Nephron progenitor cell (in vitro differentiated cells): Measurements from ENCODE around the gene TBCE.

ENCODE experiments used
- DNase-seq: peaks from one replicate; pipeline ENCODE4 v3.0.0; 2021
- H3K27ac Mint-ChIP-seq: 2 replicates; pipeline ENCODE4 v1.8.0; 2021; ENCODE audit warnings: mild to moderate bottlenecking, moderate library complexity, mixed read lengths
- H3K27me3 Mint-ChIP-seq: 2 replicates; pipeline ENCODE4 v1.8.0; 2021; ENCODE audit warnings: mild to moderate bottlenecking, low read depth, mixed read lengths; ENCODE audit not compliant: poor library complexity
- H3K36me3 Mint-ChIP-seq: 2 replicates; pipeline ENCODE4 v1.8.0; 2021; ENCODE audit warnings: low read depth, mixed read lengths
- H3K4me1 Mint-ChIP-seq: 2 replicates; pipeline ENCODE4 v1.8.0; 2021; ENCODE audit warnings: mixed read lengths
- H3K4me3 Mint-ChIP-seq: 2 replicates; pipeline ENCODE4 v1.8.0; 2021; ENCODE audit warnings: mild to moderate bottlenecking, moderate library complexity, mixed read lengths
- H3K9me3 Mint-ChIP-seq: 2 replicates; pipeline ENCODE4 v1.8.0; 2021; ENCODE audit warnings: mild to moderate bottlenecking, moderate library complexity, mixed read lengths
- TF ChIP-seq, protein P1 (sequence below): fragments of 200-600 bp; sonication (generic); IDR thresholded peaks from 2 replicates; pipeline ENCODE4 v1.5.0; 2021; ENCODE audit warnings: antibody characterized with exemption

The TBCE gene

DNA sequence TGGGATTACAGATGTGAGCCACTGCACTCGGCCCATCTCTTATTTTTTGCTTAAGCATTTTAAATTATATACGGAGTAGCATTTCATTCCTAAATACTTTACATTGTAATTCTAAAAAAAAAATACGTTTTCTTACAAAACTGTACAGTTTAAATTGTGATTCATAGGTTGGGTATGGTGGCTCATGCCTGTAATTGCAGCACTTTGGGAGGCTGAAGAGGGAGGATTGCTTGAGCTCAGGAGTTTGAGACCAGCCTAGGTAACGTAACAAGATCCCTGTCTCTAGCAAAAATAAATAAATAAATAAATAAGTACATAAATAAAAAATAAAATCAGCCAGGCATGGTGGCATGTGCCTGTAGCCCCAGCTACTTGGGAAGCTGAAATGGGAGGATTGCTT, 24.6 kb downstream of the TBCE start:
- H3K9me3 Mint-ChIP-seq = peaks cover 48% of the 10 kb centered on the region
- TF ChIP-seq, protein P1, sequence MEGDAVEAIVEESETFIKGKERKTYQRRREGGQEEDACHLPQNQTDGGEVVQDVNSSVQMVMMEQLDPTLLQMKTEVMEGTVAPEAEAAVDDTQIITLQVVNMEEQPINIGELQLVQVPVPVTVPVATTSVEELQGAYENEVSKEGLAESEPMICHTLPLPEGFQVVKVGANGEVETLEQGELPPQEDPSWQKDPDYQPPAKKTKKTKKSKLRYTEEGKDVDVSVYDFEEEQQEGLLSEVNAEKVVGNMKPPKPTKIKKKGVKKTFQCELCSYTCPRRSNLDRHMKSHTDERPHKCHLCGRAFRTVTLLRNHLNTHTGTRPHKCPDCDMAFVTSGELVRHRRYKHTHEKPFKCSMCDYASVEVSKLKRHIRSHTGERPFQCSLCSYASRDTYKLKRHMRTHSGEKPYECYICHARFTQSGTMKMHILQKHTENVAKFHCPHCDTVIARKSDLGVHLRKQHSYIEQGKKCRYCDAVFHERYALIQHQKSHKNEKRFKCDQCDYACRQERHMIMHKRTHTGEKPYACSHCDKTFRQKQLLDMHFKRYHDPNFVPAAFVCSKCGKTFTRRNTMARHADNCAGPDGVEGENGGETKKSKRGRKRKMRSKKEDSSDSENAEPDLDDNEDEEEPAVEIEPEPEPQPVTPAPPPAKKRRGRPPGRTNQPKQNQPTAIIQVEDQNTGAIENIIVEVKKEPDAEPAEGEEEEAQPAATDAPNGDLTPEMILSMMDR = no peak
- peaks cover 61% of the 10 kb centered on the region for H3K36me3 Mint-ChIP-seq
- no peak overlapping the region for H3K27ac Mint-ChIP-seq
- DNase-seq = no peak
- no peaks in the 10 kb centered on the region for H3K27me3 Mint-ChIP-seq
- no peak overlapping the region for H3K4me3 Mint-ChIP-seq
- no peaks in the 10 kb centered on the region for H3K4me1 Mint-ChIP-seq

DNA sequence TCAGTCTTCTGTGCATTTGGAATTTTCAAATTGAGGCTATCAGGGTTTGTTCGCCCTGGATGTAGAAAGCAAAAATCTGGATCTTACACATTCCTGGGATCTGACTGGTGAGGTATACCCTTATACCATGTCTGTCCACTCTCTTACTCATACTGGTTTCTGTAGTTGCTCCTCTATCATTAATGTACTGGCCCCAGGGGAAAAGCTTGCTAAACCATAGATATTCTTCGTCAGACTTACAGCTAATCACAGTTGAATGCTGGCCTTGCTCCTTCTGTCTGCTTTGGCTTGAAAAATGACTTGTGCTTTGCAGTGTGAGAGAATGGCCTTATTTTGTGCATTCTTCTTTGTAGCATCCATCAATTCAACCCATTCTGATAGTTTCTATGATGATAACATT, 30.5 kb downstream of the TBCE start:
- no peak overlapping the region for H3K4me3 Mint-ChIP-seq
- TF ChIP-seq, protein P1 = no peak
- peaks cover 54% of the 10 kb centered on the region for H3K36me3 Mint-ChIP-seq
- H3K27me3 Mint-ChIP-seq = no peaks in the 10 kb centered on the region
- H3K9me3 Mint-ChIP-seq = peaks cover 31% of the 10 kb centered on the region
- DNase-seq = no peak
- no peak overlapping the region for H3K27ac Mint-ChIP-seq
- H3K4me1 Mint-ChIP-seq = peaks cover 11% of the 10 kb centered on the region

DNA sequence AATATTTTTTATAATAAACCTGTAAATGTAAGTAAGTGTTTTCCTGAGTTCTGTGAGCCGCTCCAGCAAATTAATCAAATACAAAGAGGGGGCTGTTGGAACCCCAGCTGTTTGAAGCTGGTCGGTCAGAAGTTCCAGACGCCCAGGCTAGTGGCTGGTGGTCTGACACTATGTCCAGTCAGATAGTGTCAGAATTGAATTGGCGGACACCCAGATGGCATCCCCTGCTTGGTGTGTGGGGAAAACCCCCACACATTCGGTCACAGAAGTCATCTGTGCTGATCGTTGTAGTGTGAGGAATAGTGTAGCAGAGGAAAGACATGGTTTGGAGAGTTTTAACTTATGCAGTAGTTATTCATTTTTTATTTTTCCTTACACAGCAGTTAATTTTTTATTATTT, 32.4 kb downstream of the TBCE start:
- Mint-ChIP-seq H3K4me1 (peaks cover 11% of the 10 kb centered on the region), H3K9me3 (peaks cover 31% of the 10 kb centered on the region), H3K4me3 (no peak overlapping the region), H3K27ac (peak overlapping the region; percentile 13), H3K27me3 (no peaks in the 10 kb centered on the region), H3K36me3 (peaks cover 68% of the 10 kb centered on the region)
- no peak for DNase-seq
- TF ChIP-seq, protein P1 = no peak

DNA sequence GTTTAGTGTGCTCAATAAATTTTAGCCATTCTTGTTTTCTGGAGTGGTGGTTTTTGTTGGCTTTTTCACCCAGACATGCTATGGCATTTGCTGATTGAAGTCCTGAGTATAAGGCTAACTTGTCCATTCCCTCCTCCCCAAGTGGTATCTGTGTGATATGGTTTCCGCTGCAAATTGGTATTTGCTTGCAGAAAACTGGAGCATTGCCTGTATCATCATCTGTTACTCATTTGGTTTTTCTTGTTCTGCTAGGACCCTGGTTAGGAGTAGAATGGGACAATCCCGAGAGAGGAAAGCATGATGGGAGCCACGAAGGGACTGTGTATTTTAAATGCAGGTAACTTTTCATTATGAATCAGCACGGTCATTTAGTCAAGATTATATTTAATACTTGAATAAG, 34.0 kb downstream of the TBCE start:
- Mint-ChIP-seq H3K36me3 (peaks cover 52% of the 10 kb centered on the region), H3K27me3 (no peaks in the 10 kb centered on the region), H3K4me3 (no peak overlapping the region), H3K4me1 (peaks cover 11% of the 10 kb centered on the region), H3K27ac (no peak overlapping the region), H3K9me3 (peaks cover 16% of the 10 kb centered on the region)
- TF ChIP-seq, protein P1 = no peak
- no peak for DNase-seq

DNA sequence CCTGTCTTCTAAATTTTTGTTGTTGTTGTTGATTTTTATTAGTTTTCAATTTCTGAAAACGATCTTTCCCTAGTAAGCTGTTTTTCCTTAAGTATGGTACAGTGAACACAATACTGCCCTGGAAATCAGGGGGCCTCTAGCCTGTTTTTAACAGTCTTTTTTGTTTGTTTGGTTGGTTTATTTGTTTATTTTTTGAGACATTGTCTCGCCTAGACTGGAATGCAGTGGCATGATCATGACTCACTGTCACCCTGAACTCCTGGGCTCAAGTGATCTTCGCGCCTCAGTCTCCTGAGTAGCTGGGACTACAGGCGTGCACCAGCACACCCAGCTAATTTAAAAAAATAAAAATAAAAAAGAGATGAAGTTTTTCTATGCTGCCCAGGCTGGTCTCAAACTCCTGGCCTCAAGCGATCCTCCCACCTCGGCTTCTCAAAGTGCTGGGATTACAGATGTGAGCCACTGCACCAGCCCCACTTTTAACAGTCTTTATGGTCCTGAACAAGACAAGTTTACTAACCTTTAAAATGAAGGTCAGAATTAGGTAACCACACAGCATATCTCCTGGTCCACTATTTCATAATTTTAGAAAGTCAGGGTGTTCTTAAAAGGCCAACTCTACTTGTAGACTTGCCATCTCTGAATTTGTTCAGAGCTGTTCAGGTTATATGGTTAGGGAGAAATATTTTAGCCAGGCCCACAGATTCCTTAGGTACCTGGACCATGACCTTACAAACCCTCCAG, 35.4 kb downstream of the TBCE start:
- no peak for DNase-seq
- Mint-ChIP-seq H3K4me1 (peaks cover 18% of the 10 kb centered on the region), H3K4me3 (no peak overlapping the region), H3K27me3 (no peaks in the 10 kb centered on the region), H3K27ac (peak overlapping the region; percentile 46), H3K9me3 (peaks cover 8% of the 10 kb centered on the region), H3K36me3 (peaks cover 42% of the 10 kb centered on the region)
- TF ChIP-seq, protein P1 = no peak

DNA sequence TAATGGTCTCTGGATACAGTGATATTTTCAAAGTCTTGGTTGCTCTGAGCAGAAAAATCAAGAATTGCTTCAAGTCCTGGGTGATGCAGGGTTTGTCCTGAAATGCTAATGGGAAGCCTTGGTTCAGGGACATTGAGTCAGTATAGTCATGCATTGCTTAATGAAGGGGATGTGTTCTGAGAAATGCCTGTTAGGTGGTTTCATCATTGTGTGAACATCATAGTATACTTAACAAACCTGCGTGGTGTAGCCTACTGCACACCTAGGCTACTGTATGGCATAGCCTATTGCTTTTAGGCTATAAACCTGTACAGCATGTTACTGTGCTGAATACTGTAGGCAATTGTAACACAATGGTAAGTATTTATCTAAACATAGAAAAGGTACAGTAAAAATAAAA, 36.4 kb downstream of the TBCE start:
- Mint-ChIP-seq H3K4me3 (no peak overlapping the region), H3K4me1 (peaks cover 27% of the 10 kb centered on the region)

More for the DNA sequence above, 36.4 kb downstream of the TBCE start:
- no peak overlapping the region for H3K27ac Mint-ChIP-seq
- H3K36me3 Mint-ChIP-seq = peaks cover 34% of the 10 kb centered on the region
- H3K27me3 Mint-ChIP-seq = no peaks in the 10 kb centered on the region
- H3K9me3 Mint-ChIP-seq = peaks cover under 1% of the 10 kb centered on the region
- TF ChIP-seq, protein P1 = no peak
- DNase-seq = no peak
